GM13976 (cell line): ENCODE measurements around the gene CCNT1.
"Not testable (repeated sequence)": the region's sequence is repeated elsewhere in the genome, so short reads cannot be mapped to it uniquely, and the experiment has no call there.

Experiments used
- DNase-seq: peaks from one replicate; pipeline ENCODE4 v3.0.0; 2012; ENCODE audit warnings: low spot score
- CTCF ChIP-seq: IDR thresholded peaks from 2 replicates; pipeline ENCODE4 v1.5.1; 2012; ENCODE audit warnings: borderline replicate concordance, mild to moderate bottlenecking; ENCODE audit not compliant: insufficient read depth; ENCODE audit errors: extremely low read depth, missing control alignments, control extremely low read depth
- in situ Hi-C: fragments of 300-500 bp; cut with MboI; formaldehyde crosslinking; loops from one replicate; pipeline ENCODE4 v1.12.0; 2022; ENCODE audit warnings: low sequenced_read_pairs, mixed read lengths, inconsistent platforms; ENCODE audit not compliant: unreplicated experiment

Gene CCNT1

GRCh38 chr12:48717252-48717695 is 767 bp upstream of the CCNT1 start:
- TF ChIP-seq CTCF = no peak
- peak; percentile 59 for DNase-seq
- in situ Hi-C loops = no loop called here

- no peak for TF ChIP-seq CTCF
- in situ Hi-C loops = no loop called here
- DNase-seq = no peak
Observed at GRCh38 chr12:48716168-48716492, 377 bp downstream of the CCNT1 start.

GRCh38 chr12:48712209-48712608 is 4.3 kb downstream of the CCNT1 start:
- TF ChIP-seq CTCF = no peak
- DNase-seq = no peak
- in situ Hi-C loops = no loop called here

GRCh38 chr12:48698822-48699221 is 17.7 kb downstream of the CCNT1 start:
- DNase-seq, in situ Hi-C loops: not testable (repeated sequence)

GRCh38 chr12:48696626-48697025 is 19.9 kb downstream of the CCNT1 start:
- no peak for TF ChIP-seq CTCF
- in situ Hi-C loops = no loop called here
- no peak for DNase-seq

GRCh38 chr12:48695859-48696258 is 20.6 kb downstream of the CCNT1 start:
- in situ Hi-C loops = no loop called here
- DNase-seq = no peak
- no peak for TF ChIP-seq CTCF

- in situ Hi-C loops = no loop called here
- DNase-seq = no peak
- TF ChIP-seq CTCF = no peak
Observed at GRCh38 chr12:48694038-48694437, 22.5 kb downstream of the CCNT1 start.
